NCI-H146 treated with DMSO at 0.1 percent for 48 hours (cell line): Measurements from ENCODE around the gene NACC2.

Experiments
- DNase-seq: peaks from one replicate; lab custom pipeline; 2025; ENCODE audit not compliant: unreplicated experiment; lab: John Stamatoyannopoulos, UW

NACC2 gene

DNA sequence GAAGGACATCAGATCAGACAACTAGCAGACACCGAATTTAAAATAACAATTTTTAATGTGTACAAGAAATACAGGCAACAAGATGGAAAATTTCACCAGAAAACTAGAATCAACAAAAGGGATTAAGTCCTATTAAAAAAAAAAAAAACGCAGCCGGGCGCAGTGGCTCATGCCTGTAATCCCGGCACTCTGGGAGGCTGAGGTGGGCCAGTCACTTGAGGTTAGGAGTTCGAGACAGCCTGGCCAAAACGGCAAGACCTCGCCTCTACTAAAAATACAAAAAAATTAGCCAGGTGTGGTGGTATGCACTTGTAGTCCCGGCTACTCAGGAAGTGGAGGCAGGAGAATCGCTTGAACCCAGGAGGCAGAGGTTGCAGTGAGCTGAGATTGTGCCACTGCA lies 69.6 kb downstream of the NACC2 start:
- no peak for DNase-seq

DNA sequence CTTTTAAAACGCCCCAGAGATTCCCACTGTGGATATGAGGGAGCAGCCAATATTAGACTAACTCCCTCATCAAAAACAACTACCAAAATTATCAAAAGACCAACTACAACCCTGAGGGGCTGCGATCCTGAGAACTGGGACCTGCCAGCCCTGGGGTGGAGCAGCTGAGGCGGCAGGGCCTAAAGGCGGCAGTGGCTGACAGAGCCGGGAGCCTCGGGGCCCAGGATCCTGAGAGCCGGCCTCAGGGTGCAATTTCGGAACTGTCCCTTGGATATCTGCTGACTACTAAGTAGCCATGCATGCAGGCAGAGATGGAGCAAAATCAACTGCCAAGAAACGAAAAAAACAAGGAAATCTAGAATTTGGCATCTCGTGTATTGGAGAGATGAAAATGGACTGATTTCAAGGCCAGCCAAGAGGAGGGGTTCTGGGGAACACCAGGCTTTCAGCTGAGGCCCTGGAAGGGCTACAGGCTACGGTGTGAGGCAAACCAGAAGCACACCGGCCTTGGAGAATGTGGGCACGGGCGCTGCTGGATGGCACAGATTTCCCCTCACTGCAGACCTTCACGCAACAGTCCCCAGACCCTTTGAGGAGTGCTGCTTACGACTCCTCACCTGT lies 70.3 kb downstream of the NACC2 start:
- no peak for DNase-seq

GRCh38 chr9:136024286-136024685 lies 70.8 kb downstream of the NACC2 start:
- no peak for DNase-seq

GRCh38 chr9:136023410-136024225 lies 71.5 kb downstream of the NACC2 start:
- no peak for DNase-seq

DNA sequence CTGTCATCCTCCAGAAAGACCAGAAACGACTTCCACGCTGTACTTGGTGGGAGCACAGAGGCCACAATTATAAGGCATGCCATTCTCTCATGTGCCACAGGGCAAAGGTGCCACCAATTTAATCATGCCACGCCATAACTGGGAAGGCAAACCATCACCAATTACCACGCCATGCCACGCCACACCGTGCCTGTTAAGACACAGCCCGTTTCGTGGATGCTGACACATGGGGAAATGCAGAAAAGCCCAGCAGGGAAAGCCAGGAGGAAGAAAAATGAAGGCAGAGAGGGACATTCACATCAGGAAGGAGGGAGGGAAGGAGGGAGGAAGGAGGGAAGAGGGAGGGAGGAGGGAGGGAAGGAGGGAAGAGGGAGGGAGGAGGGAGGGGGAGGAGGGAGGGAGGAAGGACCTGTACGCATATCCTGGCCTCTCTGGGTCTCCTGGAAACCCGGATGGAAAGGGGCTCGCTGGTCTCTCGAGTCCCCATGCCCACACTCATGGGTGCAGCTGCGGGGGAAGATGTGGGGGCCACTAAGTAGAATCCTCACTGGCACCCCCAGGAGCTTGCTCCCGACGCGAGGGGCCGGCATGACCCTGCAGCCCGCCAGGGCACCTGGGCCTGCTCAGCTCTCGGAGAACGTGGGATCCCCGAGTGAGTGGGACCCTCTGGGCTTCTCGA lies 72.2 kb downstream of the NACC2 start:
- no peak for DNase-seq

GRCh38 chr9:136021872-136022681 lies 73.0 kb downstream of the NACC2 start:
- DNase-seq = no peak

DNA sequence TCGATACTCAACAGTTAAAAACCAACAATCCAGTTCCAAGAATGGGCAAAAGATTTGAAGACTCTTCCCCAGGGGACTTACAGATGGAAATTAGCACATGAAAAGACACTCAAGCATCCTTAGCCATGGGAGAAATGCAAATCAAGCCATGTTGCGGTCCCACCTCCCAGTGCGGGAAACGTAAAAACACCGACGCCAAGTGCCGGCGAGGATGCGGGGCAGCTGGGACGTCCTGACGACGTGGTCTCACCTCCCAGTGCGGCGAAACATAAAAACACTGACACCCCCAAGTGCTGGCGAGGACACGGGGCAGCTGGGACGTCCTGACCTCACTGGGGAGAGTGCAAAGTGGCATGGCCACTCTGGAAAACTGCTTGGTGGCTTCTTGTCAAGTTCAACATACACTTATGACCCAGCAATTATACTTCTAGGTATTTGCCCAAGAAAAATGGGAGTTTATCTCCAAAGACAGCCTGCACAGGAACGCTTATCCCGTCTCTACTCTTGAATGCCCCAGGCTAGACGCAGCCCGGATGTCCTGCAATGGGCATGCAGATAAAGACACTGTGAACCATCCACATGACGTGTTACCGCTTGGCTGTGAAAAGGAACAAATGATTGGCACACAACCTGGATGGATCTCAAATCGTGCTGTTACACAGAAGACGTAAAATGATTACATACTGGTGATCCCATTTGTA lies 73.8 kb downstream of the NACC2 start:
- DNase-seq = no peak

DNA sequence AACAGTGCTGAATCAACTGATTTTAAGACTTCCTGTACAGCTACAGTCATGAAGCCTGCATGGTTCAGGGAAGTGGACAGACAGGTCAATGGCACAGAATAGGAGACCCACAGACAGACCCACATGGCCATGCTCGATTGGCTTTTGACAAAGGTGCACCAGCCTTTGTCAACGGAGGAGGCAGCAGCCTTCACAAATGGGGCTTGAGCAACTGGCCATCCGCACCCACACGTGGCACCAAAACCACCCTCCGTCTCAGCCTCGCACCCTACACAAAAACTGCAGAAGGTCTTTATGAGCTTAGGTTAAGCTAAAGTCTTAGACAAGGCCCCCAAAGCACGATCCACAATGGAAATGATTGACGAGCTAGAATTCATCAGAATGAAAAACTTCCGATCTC lies 74.4 kb downstream of the NACC2 start:
- no peak for DNase-seq

- no peak for DNase-seq
Observed at GRCh38 chr9:136020206-136020605, 74.9 kb downstream of the NACC2 start.

GRCh38 chr9:136019681-136020060 lies 75.4 kb downstream of the NACC2 start:
- no peak for DNase-seq

DNA sequence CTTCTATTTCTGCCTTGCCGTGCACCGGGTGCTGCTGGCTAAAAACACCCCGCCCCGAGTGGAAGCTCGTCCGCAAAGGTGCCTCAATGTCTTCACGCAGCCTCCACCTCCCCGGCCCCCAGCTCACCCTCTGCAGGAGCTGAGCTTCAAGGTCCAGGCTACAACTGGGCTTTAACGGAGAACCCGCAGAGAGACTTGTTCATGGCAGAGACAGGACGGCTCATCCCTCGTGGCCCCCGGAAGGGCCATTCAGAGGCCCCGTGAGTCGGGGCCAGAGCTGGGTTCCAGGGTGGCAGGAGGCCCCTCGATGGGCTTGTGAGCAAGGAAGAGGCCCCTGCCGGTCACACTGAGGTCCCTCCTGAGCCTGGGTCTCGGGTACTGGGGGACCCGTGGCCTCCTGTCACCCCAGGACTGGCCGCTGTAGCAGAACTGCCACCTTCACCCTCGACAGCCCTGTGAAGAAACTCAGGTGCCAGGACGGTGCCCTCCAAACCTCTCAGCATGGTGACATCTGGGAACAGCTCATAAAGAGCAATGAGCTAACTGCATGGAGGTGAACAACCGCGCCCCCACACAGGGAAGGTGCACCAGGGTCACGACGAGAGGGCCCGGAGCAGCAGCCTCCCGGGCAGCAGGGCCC lies 75.9 kb downstream of the NACC2 start:
- no peak for DNase-seq

DNA sequence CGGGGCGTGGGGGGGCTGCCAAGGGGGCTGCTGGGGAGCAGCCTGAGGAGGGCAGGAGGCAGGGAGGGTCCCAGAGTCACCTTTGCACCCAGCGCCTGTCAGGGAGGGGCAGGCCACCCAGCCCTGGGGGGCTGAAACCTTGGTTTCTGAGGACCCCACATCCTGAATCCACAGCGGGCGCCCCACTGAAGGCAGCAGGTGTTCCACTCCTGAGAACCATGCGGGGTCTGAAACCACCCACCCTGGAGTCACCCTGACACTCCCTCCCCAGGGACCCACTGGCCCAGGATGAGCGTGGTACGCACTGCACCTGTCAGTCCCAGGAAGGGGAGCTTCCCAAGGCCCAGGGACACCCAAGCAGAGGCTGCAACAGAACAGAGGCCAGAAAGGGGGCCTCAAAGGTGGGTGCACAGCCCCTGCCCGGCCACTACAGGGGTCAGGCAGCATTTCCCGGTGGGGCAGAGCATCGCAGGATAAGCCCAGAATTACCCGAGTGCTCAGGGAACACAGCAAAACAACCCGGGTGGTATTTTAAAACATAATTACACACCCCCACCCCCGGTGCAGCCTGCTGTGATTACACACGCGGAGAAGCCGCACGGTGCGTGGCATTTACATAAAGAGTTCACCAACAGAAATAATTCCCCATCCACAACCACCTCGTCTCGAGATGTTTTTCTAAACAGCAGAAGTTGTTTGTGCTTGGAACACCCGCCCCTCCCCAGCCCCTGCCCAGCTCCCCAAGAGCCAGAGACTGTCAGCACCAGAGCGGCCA lies 76.6 kb downstream of the NACC2 start:
- no peak for DNase-seq

DNA sequence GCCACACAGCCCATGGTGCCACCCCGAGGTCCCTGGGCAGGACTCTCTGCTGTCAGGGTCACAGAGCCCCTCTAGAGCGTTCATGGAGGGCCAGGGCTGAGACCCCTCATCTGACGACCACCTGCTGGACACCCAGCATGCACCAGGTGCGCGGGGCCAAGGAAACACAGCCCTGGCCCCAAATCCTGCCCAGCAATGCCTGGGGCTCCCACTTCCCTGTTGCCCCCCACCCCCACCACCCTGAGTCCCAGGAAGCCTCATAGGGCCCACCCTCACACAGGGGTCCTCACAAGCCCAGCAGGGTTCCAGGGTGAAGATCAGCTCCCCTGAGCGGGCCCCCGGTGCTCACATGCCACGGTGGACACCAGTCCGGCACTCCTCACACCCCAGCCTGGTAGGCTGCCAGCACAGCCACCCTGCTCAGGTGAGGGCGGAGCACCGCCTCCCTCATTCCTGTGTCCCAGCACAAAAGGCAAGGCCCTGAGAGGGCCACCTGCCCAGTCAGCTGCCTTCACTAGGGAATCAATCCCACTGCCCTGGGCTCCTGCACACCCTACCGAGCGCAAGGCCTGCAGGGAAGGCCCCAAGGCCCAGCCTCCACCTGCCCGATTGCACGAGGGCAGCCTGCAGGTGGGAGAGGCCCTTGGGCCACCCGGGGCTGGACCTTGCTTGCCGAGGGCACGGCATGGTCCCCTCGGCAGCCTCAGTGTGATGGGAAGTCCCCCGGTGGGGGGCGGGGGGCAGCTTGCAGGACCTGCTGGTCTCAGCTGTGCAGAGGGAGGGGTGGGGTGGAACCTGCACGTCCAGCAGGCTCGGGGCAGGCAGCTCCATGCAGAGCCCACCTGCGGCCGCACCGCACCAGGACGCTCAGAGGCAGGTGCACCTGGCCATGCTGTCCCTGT lies 77.5 kb downstream of the NACC2 start:
- peak; percentile 34 for DNase-seq

GRCh38 chr9:136016572-136017288 lies 78.4 kb downstream of the NACC2 start:
- DNase-seq = no peak

DNA sequence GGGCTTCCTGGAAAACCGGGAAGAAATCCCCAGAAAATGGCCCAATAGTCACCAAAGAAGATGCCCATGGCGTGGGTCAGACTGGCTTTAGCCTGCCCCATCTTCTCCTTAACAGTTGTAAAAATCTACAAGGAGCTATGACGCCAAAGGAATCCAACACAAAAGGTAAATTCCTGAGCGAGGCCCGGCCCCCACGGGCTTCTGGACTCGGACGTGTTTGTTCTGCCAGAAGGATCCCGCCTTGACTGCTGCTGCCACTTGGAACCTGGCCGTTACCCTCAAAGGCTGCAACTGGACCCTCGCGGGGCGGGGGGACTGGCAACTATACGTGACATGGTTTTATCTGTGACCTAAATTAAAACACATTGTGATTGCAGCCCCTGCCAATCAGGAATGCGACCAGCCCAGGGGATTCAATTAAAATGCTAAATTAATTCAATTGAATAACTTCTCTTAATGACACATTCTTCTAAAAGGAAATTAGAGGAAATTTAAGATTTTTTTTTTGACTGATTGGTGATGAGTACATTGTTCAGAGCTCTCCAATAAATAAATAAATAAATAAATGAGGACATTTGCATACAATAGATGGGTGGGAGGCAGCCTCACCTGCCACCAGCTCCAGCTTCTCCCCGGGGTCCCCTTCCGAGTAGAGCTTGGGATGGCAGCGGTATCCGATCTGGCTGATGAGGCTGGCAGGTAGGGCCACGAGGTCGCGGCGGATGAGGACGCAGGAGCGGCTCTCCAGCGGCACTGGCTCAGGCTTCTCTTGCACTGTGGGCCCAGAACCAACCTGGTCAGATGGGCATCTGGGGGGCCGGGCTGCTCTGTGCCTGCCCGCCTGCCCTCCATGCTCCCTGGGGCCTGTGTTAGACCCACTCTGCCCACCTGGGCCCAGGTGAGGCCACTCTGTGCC lies 79.2 kb downstream of the NACC2 start:
- no peak for DNase-seq

DNA sequence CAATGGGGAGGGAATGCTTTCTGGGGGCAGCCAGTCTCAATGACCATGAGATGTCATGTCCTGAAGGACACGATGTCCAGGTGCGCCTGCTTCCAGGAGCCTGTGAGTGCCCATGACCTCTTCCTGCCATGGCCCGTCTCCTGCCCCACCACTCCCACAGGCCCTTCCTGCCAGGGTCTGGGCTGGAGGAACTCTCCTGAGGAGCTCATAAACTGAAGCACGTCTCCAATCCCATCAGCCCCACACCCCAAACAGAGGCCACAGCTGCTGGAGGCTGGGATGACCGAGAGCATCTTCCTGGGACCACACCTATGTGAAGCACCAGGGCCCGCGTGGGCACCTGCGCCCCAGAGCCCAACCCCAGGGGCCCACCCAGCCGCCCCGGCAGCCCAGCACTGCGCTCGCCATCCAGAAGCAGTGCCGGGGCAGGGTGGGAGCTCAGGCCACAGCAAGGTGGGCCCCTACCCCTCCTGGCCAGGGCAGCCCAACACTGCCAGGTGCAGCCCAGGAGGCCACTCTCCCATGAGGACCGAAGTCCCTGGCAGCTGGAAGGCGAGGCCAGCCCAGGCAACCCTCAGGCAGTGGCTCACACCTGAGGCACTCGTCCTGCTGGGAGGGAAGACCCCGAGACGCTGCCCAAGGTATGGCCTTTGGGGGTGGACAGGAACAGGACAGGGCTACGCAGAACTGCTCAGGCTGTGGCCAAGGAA lies 80.0 kb downstream of the NACC2 start:
- DNase-seq = no peak
